Astrocyte of the cerebellum (primary cell): Measurements from ENCODE around the gene RALGDS.
A peak's percentile ranks its signal among the peaks of the same experiment; 100 is the strongest.

Experiments used
- DNase-seq: peaks from one replicate; pipeline ENCODE4 v3.0.0-alpha.2; 2011; ENCODE audit warnings: low read depth
- H3K4me3 ChIP-seq: 2 replicates; pipeline ENCODE4 v1.5.1; 2011; ENCODE audit warnings: mild to moderate bottlenecking, low read depth, low read length, moderate library complexity
- CTCF ChIP-seq: IDR thresholded peaks from 2 replicates; pipeline ENCODE4 v1.5.1; 2012; ENCODE audit warnings: low read length, low read depth, moderate library complexity, mild to moderate bottlenecking; ENCODE audit errors: missing control alignments
- in situ Hi-C: cut with HindIII; loops from 2 replicates; pipeline ENCODE4 v1.10.0; 2017; ENCODE audit warnings: low sequenced_read_pairs

Gene RALGDS

GRCh38 chr9:133118568-133118967, 2.5 kb downstream of the RALGDS start:
- in situ Hi-C loops, result loop anchor here (5.0 kb wide), 1 partner anchor 64 kb away; no protein-coding TSS in a partner anchor
- DNase-seq, result no peak
- peak overlapping the region; percentile 61 for H3K4me3 ChIP-seq

GRCh38 chr9:133118179-133118520, 2.9 kb downstream of the RALGDS start:
- DNase-seq, result no peak
- H3K4me3 ChIP-seq, result no peak overlapping the region
- in situ Hi-C loops, result loop anchor here (5.0 kb wide), 1 partner anchor 64 kb away; no protein-coding TSS in a partner anchor
- no peak for TF ChIP-seq CTCF

More at GRCh38 chr9:133118568-133118967, 2.5 kb downstream of the RALGDS start:
- TF ChIP-seq CTCF, result no peak

DNA sequence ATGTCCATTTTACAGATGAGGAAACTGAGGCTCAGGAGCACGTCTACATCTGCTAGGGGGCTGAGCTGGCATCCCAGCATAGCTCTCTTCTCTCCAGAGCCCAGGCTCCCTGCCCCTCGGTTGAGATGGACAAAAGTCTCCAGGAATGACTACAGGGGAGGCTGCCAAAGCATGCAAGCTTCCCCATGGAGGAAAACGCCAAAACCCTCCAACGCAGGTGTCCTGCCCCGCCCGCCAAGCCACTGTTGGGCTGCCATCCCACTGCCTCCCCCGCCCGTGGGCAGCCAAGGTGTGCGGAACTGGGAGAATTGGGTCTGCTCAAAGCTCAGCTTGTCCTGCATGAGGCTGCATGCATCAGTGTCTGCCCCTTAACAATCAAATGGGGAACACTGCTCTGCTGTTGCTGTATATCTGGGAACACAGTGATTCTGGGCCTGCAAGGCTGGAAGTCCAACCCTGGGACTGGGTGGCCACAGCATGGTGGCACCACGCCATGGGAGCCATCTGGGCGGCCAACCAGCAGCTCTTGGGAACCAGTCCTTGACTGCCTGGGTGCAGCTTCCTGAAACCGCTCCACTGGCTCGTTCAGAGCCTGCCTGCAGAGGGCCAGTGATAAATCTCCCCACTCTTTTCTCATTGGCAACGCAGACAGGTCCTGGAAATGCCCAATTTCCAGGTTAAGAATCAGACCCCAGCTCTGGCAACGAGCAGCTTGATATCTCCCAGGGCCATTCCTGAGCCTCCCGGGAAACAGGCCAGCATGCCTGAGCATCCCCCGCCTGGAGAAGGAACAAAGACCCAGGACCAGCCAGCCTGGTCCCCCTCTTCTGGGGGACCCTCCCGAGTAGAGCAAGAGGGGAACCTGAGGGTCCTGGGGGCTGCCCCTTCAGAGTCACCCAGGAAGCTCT, 3.5 kb downstream of the RALGDS start:
- no peak for DNase-seq
- peak; percentile 17 for TF ChIP-seq CTCF
- H3K4me3 ChIP-seq, result no peak overlapping the region
- in situ Hi-C loops, result loop anchor here (5.0 kb wide), 1 partner anchor 65 kb away; no protein-coding TSS in a partner anchor

DNA sequence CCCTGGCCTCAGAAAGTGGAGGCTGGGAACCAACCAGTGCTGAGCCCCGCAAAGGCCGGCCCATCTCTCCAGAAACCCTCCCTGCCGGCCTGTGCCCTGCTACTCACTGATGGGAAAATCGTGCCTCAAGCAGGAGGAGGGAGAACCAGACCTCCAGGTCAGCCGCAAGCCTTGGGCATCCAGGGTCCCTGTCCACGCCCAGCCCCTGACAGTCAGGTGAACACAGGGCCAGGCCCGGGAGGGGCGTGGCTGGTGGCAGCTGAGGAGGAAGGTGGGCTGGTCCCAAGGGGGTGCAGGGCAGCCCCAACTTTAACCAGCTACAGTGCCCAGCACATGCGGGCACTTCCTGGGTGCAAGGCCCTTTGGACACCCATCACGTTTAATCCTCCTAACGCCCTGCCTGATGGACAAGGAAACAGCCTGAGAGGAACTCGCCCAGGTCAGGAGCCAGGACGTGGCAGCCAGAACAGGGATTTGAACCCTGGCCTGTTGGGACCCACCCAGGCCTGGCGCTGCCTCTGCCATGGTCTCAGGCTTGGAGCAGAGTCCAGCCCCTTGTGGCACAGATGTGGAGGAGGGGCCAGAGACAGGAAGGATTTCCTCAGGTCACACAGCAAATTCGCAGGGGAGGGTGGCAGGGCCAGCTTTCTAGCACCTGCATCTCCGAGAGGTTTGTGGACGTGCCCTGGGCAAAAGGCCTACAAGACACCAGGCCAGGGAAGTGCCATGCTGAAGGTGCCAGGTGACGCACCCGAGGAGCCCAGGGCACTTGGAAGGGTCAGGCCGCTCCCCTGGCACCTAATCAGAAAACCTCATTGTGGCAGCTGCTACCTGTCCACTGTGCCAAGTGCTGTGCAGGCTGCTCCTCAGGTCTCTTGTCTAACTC, 4.5 kb downstream of the RALGDS start:
- no peak for TF ChIP-seq CTCF
- no peak overlapping the region for H3K4me3 ChIP-seq
- in situ Hi-C loops, result loop anchor here (5.0 kb wide), 1 partner anchor 66 kb away; no protein-coding TSS in a partner anchor
- DNase-seq, result no peak

DNA sequence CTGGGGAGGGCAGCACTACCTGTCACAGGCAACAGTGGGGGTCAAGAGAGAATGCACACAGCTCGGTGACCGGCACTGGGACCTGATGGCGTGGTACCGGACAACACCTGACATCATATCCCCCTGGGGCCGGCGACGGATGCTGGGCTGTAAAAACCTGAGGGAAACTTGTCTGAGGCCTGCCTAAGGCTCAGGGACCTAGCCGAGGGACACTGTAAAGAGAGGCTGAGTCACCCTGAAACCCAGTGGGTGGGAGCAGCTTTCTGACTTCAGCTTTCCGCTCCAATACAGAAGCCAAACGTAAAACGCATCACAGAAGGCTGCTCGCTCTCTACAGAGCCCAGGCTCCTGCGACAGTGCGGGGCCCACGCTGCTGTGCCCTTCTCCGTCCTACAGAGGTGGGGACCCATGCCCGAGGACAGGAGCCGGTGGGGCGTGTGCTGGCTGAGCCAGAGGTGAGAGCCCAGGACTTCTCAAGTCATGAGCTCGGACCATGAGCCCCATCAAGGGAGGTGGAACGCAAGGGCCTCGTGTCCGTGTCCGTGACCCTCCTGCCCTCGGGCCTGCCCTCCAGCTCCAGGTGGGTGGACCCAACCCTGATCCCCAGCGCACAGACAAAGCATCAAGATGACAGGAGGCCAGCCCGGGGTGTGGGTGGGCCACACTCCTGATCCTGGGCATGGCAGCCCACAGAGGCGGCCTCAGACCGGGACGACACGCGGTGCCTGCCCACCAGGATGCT, 5.3 kb downstream of the RALGDS start:
- no peak for TF ChIP-seq CTCF
- in situ Hi-C loops, result loop anchor here (5.0 kb wide), 1 partner anchor 67 kb away; no protein-coding TSS in a partner anchor

More for the DNA sequence above, 5.3 kb downstream of the RALGDS start:
- no peak overlapping the region for H3K4me3 ChIP-seq
- peak; percentile 46 for DNase-seq
